GM19193 (cell line): ENCODE data around the gene LMO7.

Experiments used
- POLR2A ChIP-seq: IDR thresholded peaks from 4 replicates; pipeline ENCODE4 v1.6.1; 2011; ENCODE audit not compliant: insufficient read depth, insufficient read length; ENCODE audit errors: extremely low read depth

Gene LMO7

DNA sequence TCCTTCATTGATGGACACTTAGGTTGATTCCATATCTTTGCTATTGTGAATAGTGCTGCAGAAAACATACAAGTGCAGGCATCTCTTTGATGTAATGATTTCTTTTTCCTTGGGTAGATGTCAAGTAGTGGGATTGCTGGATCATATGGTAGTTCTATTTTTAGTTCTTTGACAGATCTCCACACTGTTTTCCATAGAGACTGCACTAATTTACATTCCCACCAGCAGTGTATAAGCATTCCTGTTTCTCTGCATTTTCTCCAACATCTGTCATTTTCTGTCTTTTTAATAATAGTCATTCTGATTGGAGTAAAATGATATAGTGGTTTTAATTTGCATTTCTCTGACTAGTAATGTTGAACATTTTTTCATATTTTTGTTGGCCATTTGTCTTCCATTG is 116.7 kb downstream of the LMO7 start:
- no peak for TF ChIP-seq POLR2A

GRCh38 chr13:75754936-75755335 is 118.8 kb downstream of the LMO7 start:
- TF ChIP-seq POLR2A, result no peak

DNA sequence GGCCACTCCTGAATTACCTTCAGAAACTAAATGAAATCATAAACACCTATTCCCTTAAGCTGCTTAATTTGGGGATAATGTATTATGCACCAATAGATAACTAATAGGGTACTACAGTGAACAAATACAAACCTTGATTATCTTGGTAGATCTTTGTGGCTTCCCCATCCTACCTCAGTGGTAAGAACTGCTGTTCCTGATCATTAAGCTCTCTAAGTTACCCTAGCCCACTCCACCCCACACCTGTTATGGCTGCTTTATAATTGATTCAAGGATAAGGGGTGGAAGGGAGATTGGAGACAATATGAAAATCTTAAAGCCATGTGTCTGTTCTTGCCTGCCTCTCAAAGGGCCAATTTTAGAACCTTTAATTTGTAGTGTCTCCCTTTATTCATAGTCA is 121.2 kb downstream of the LMO7 start:
- no peak for TF ChIP-seq POLR2A

- no peak for TF ChIP-seq POLR2A
Measured at GRCh38 chr13:75759531-75759930, 123.4 kb downstream of the LMO7 start.

GRCh38 chr13:75760131-75761021 is 124.2 kb downstream of the LMO7 start:
- no peak for TF ChIP-seq POLR2A

- TF ChIP-seq POLR2A, result no peak
Measured at GRCh38 chr13:75761369-75761768, 125.2 kb downstream of the LMO7 start.

- TF ChIP-seq POLR2A, result no peak
Measured at GRCh38 chr13:75762076-75762937, 126.2 kb downstream of the LMO7 start.

- no peak for TF ChIP-seq POLR2A
Measured at GRCh38 chr13:75762955-75763354, 126.8 kb downstream of the LMO7 start.

DNA sequence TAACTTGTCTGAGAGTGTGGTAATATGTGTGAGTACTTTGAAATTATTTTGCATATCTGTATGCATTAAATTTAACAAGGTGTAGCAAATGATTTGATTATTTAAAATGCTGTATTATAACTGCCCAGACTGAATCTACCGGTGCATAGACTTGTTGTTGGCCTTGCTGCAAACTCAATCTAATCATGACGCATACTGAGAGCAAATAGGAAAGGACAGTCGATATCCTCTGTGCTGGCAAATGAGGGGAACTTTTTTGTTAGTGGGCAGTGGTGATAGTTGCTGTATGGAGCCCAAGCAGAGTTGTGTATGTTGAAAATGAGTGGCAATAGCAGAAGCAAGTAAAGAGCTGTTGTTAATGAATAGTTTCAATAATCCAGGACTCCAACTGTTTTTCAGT is 127.4 kb downstream of the LMO7 start:
- no peak for TF ChIP-seq POLR2A

DNA sequence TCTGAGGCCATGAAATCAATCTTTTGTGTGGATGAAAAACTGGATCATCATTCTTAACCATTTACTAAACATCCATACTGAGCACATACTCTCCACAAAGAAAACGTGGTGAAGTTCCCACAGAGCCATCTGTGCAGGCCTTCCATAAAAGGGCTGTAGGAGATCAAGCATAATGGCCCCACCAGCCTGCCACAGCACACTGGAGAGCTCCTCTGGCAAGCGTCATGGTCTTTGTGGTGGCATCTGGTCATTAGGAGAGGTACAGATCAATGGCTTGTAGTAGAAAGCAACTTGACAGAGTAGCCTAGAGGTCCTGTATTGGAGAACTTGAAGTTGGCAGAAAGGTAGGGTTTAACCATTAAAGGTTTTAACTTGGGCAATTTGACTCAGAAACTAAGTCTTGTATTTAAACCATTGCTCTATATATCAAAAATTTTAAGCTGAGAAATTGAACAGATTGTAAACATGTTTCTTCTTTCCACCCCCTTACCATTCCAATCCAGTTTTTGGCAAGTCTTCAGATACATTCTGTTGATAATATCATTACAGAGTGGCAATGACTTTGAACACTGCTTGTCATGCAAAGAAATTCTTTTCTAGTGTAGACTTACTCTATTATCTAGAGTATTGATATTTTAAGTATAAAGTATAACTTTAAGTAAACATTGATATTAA is 128.3 kb downstream of the LMO7 start:
- TF ChIP-seq POLR2A, result no peak

DNA sequence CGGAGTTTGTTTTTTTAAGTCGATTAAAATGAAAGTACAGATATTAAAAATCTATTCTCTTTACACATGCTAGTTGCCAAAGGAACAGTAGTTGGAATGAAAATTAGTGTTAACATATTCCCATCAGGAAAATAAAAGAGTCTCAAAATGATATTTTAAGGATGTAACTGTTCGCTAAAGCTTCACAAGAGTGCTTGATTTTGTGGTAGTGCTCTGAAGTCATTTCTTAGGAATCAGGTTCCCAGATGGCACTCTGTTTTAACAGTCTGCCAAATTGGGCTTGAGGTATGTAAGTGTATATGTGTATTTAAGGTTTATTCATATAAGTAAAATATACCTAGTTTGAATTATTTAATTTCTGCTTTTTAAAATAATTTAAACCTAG is 128.8 kb downstream of the LMO7 start:
- TF ChIP-seq POLR2A, result no peak

DNA sequence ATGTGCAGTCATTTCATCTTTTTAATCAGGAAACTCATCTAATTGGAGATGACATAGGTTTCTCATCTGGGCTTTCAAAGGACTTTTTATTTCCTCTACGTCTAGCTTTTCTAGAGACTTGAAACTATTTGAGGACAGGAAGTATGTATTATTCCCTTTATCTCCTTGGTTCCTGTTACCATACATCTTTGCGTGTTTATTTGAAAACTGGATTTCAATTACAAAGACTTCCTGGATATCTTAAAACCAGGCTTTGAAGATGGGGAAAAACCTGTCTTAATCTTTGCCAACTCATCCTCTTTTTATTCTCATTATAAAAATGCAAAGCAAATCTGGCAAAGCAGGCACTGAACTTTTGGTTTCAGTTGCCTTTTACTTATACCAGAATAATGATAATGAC is 130.5 kb downstream of the LMO7 start:
- no peak for TF ChIP-seq POLR2A

DNA sequence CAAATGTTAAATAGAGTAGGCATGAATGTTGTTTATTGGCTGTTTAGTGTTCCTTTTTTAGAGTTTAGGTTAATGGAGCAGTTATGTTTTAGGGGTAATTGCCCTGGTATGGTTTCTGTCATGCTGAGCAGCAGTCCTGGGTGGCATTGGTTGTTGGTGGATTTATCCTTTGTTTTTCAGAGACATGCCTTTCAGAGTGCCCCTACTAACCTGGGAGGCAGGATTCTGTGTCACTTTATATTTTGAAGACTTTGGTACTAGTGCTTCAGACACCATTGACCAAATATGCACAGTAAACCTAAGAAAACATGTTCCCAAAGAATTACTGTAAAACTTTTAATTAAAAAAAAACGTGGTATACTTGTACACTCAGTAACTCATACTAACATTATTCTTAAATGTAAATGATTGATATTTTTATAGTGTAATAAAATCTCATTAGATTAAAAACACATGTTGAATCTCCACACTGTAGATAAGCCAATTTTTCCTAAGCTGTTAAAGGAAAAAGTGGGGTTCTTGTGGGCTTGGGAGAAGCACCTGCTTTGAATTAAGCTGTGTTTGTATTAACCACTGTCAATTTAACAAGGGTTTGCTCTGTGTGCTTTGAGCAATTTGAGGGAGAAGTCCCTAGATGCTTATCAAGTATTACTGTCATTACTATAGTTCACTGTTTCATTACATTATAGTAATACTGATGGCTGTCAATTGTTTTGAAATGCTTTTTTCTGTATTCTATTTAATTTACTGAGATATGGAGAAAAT is 133.2 kb downstream of the LMO7 start:
- no peak for TF ChIP-seq POLR2A

DNA sequence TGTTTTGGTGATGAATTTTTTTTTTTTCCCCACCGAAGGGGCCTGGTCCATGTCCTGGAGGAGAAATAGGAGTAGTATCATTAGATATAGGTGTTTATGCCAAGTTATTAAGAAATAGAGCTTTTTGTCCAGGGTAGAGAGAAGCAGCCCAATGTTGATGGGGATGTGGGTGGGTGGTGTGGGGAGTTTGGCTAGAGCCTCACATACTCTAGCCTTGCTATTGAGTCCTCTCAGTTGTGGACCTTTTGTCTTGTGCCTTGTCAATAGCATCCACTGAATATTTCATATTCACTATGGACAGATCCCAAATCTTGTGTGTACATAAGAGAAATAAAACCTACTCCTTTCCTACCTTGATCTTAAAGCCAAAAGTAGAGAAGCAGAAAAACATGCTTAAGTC is 134.0 kb downstream of the LMO7 start:
- TF ChIP-seq POLR2A, result no peak
